ENCODE data around the gene SUPV3L1. TPM values are rescaled to one million over a fixed set of nuclear protein-coding genes. Genes with fewer than 3 reads are reported as not detected.

The SUPV3L1 gene
- total and polyA plus RNA-seq, 9 of the 15 experiments (the other 6 are each of a cell fraction or from before 2014, with no cell fraction given): 45.2 to 156 (median 92.6) TPM

DNA sequence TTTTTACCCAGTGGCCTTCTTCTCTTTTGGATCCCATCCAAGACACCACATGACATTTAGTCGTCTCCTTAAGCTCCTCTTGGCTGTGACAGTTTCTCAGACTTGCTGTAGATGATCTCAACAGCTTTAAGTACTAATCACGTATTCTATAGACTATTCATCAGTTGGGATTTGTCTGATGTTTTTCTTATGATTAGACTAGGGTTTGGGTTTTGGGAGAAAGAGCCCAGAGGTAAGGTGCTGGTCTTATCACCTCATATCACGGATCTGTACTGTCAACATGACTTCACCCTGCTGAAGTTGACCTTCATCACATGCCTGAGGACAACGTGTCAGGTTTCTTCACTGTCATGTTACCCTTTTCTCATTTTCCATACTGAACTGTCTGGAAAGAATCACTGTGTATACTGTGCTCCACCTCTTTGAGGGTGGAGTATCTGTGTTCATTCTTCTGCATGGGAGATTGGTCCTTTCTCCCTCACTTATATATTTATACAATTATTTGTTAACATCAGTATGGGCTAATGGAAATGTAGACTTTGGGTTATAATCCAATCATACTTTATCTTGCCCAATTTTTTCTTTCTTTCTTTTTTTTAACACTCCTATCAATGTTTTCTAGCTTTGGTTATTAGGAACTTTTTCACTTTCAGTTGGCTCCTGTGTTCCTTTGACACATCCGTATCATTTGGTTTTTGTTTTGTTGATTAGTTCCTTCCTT, 33.7 kb downstream of the SUPV3L1 start (continued):
- TF ChIP-seq TGIF2 (CRISPR knock-in tag; IDR thresholded peaks at IDR 0.05) (no peak), BACH1 (tag; IDR thresholded peaks at IDR 0.05) (peak; percentile 59; the same call in 1 of the 2 replicates), PML (IDR thresholded peaks at IDR 0.05; ENCODE audit: low read length) (no peak), BHLHE40 (IDR thresholded peaks at IDR 0.05; ENCODE audit: low read length) (peak; percentile 87), SNIP1 (IDR thresholded peaks at IDR 0.05; ENCODE audit: low read depth) (no peak), MCM5 (IDR thresholded peaks at IDR 0.05; ENCODE audit: low read depth) (no peak), TRIM28 (IDR thresholded peaks at IDR 0.05) (no peak), ZNF384 (IDR thresholded peaks at IDR 0.05; ENCODE audit: low read depth, low read length) (no peak), ESRRB (CRISPR knock-in tag; IDR thresholded peaks at IDR 0.05; ENCODE audit: borderline replicate concordance) (no peak), CTBP1 (IDR thresholded peaks at IDR 0.05; ENCODE audit: borderline replicate concordance) (peak; percentile 96)
- TF ChIP-seq, protein P1, sequence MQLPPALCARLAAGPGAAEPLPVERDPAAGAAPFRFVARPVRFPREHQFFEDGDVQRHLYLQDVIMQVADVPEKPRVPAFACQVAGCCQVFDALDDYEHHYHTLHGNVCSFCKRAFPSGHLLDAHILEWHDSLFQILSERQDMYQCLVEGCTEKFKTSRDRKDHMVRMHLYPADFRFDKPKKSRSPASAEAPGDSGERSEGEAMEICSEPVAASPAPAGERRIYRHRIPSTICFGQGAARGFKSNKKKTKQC (CRISPR knock-in tag; IDR thresholded peaks at IDR 0.05): no peak
- TF ChIP-seq, protein P2, sequence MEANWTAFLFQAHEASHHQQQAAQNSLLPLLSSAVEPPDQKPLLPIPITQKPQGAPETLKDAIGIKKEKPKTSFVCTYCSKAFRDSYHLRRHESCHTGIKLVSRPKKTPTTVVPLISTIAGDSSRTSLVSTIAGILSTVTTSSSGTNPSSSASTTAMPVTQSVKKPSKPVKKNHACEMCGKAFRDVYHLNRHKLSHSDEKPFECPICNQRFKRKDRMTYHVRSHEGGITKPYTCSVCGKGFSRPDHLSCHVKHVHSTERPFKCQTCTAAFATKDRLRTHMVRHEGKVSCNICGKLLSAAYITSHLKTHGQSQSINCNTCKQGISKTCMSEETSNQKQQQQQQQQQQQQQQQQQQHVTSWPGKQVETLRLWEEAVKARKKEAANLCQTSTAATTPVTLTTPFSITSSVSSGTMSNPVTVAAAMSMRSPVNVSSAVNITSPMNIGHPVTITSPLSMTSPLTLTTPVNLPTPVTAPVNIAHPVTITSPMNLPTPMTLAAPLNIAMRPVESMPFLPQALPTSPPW (CRISPR knock-in tag; IDR thresholded peaks at IDR 0.05): no peak
- TF ChIP-seq, protein P3, sequence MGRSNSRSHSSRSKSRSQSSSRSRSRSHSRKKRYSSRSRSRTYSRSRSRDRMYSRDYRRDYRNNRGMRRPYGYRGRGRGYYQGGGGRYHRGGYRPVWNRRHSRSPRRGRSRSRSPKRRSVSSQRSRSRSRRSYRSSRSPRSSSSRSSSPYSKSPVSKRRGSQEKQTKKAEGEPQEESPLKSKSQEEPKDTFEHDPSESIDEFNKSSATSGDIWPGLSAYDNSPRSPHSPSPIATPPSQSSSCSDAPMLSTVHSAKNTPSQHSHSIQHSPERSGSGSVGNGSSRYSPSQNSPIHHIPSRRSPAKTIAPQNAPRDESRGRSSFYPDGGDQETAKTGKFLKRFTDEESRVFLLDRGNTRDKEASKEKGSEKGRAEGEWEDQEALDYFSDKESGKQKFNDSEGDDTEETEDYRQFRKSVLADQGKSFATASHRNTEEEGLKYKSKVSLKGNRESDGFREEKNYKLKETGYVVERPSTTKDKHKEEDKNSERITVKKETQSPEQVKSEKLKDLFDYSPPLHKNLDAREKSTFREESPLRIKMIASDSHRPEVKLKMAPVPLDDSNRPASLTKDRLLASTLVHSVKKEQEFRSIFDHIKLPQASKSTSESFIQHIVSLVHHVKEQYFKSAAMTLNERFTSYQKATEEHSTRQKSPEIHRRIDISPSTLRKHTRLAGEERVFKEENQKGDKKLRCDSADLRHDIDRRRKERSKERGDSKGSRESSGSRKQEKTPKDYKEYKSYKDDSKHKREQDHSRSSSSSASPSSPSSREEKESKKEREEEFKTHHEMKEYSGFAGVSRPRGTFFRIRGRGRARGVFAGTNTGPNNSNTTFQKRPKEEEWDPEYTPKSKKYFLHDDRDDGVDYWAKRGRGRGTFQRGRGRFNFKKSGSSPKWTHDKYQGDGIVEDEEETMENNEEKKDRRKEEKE (IDR thresholded peaks at IDR 0.05; ENCODE audit: borderline replicate concordance in 1 of 2, control insufficient read depth in 1 of 2, low read depth in 2 of 2, low read length in 1 of 2): no peak
- TF ChIP-seq, protein P4, sequence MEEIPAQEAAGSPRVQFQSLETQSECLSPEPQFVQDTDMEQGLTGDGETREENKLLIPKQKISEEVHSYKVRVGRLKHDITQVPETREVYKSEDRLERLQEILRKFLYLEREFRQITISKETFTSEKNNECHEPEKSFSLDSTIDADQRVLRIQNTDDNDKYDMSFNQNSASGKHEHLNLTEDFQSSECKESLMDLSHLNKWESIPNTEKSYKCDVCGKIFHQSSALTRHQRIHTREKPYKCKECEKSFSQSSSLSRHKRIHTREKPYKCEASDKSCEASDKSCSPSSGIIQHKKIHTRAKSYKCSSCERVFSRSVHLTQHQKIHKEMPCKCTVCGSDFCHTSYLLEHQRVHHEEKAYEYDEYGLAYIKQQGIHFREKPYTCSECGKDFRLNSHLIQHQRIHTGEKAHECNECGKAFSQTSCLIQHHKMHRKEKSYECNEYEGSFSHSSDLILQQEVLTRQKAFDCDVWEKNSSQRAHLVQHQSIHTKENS (CRISPR knock-in tag; IDR thresholded peaks at IDR 0.05): no peak
- TF ChIP-seq, protein P5, sequence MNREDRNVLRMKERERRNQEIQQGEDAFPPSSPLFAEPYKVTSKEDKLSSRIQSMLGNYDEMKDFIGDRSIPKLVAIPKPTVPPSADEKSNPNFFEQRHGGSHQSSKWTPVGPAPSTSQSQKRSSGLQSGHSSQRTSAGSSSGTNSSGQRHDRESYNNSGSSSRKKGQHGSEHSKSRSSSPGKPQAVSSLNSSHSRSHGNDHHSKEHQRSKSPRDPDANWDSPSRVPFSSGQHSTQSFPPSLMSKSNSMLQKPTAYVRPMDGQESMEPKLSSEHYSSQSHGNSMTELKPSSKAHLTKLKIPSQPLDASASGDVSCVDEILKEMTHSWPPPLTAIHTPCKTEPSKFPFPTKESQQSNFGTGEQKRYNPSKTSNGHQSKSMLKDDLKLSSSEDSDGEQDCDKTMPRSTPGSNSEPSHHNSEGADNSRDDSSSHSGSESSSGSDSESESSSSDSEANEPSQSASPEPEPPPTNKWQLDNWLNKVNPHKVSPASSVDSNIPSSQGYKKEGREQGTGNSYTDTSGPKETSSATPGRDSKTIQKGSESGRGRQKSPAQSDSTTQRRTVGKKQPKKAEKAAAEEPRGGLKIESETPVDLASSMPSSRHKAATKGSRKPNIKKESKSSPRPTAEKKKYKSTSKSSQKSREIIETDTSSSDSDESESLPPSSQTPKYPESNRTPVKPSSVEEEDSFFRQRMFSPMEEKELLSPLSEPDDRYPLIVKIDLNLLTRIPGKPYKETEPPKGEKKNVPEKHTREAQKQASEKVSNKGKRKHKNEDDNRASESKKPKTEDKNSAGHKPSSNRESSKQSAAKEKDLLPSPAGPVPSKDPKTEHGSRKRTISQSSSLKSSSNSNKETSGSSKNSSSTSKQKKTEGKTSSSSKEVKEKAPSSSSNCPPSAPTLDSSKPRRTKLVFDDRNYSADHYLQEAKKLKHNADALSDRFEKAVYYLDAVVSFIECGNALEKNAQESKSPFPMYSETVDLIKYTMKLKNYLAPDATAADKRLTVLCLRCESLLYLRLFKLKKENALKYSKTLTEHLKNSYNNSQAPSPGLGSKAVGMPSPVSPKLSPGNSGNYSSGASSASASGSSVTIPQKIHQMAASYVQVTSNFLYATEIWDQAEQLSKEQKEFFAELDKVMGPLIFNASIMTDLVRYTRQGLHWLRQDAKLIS (CRISPR knock-in tag; IDR thresholded peaks at IDR 0.05): no peak
- TF ChIP-seq, protein P6, sequence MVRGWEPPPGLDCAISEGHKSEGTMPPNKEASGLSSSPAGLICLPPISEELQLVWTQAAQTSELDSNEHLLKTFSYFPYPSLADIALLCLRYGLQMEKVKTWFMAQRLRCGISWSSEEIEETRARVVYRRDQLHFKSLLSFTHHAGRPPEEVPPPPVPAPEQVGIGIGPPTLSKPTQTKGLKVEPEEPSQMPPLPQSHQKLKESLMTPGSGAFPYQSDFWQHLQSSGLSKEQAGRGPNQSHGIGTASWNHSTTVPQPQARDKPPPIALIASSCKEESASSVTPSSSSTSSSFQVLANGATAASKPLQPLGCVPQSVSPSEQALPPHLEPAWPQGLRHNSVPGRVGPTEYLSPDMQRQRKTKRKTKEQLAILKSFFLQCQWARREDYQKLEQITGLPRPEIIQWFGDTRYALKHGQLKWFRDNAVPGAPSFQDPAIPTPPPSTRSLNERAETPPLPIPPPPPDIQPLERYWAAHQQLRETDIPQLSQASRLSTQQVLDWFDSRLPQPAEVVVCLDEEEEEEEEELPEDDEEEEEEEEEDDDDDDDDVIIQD (CRISPR knock-in tag; IDR thresholded peaks at IDR 0.05): no peak

All from K562 (cell line).